ENCODE results near the gene VWA1.
A peak's percentile ranks its signal among the peaks of the same experiment; 100 is the strongest.

- TF ChIP-seq EZH2 (IDR thresholded peaks at IDR 0.05; ENCODE audit: low read depth, unreplicated experiment): no peak
- peak; percentile 7 to 27; a peak in 1 of 4 replicates for TF ChIP-seq CTCF (conservative IDR thresholded peaks at IDR 0.05; ENCODE audit: low read depth in 2 of 2)
- no peak for TF ChIP-seq JUNB (IDR thresholded peaks at IDR 0.05; ENCODE audit: unreplicated experiment)
- TF ChIP-seq EZH2phosphoT487 (IDR thresholded peaks at IDR 0.05; ENCODE audit: unreplicated experiment): no peak
Measured at GRCh38 chr1:1399187-1399871, 36.2 kb upstream of the VWA1 start, which contains the start of gene CCNL2.
